Neural cell (in vitro differentiated cells): ENCODE measurements around the gene KATNIP.
"Not testable (repeated sequence)": the region's sequence is repeated elsewhere in the genome, so short reads cannot be mapped to it uniquely, and the experiment has no call there.

Experiments used
- EP300 ChIP-seq: fragments of 450-650 bp; conservative IDR thresholded peaks from 2 replicates; pipeline ENCODE4 v1.6.1; 2014; ENCODE audit warnings: antibody characterized with exemption, mild to moderate bottlenecking, moderate library complexity; ENCODE audit not compliant: poor library complexity, severe bottlenecking
- TF ChIP-seq, protein P1 (sequence below): fragments of 450-650 bp; IDR thresholded peaks from 2 replicates; pipeline ENCODE4 v1.5.1; 2014; ENCODE audit warnings: antibody characterized with exemption, mild to moderate bottlenecking, moderate library complexity; ENCODE audit not compliant: poor library complexity, severe bottlenecking
- TF ChIP-seq, protein P2 (sequence below): IDR thresholded peaks from 2 replicates; pipeline ENCODE4 v1.6.1; 2012; ENCODE audit warnings: borderline replicate concordance

DNA sequence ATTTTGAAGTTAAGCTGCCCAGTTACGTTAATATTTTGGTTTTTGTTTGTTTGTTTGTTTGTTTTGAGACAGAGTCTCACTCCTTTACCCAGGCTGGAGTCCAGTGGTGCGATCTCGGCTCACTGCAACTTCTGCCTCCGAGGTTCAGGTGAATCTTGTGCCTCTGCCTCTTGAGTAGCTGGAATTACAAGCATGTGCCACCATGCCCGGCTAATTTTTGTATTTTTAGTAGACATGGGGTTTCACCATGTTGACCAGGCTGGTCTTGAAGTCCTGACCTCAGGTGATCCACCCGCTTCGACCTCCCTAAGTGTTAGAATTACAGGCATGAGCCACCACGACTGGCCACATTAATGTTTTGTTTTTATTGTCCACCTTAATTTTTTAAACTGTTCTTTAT, 21.0 kb downstream of the KATNIP start:
- TF ChIP-seq, protein P1, sequence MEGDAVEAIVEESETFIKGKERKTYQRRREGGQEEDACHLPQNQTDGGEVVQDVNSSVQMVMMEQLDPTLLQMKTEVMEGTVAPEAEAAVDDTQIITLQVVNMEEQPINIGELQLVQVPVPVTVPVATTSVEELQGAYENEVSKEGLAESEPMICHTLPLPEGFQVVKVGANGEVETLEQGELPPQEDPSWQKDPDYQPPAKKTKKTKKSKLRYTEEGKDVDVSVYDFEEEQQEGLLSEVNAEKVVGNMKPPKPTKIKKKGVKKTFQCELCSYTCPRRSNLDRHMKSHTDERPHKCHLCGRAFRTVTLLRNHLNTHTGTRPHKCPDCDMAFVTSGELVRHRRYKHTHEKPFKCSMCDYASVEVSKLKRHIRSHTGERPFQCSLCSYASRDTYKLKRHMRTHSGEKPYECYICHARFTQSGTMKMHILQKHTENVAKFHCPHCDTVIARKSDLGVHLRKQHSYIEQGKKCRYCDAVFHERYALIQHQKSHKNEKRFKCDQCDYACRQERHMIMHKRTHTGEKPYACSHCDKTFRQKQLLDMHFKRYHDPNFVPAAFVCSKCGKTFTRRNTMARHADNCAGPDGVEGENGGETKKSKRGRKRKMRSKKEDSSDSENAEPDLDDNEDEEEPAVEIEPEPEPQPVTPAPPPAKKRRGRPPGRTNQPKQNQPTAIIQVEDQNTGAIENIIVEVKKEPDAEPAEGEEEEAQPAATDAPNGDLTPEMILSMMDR, result not testable (repeated sequence)
- TF ChIP-seq, protein P2, sequence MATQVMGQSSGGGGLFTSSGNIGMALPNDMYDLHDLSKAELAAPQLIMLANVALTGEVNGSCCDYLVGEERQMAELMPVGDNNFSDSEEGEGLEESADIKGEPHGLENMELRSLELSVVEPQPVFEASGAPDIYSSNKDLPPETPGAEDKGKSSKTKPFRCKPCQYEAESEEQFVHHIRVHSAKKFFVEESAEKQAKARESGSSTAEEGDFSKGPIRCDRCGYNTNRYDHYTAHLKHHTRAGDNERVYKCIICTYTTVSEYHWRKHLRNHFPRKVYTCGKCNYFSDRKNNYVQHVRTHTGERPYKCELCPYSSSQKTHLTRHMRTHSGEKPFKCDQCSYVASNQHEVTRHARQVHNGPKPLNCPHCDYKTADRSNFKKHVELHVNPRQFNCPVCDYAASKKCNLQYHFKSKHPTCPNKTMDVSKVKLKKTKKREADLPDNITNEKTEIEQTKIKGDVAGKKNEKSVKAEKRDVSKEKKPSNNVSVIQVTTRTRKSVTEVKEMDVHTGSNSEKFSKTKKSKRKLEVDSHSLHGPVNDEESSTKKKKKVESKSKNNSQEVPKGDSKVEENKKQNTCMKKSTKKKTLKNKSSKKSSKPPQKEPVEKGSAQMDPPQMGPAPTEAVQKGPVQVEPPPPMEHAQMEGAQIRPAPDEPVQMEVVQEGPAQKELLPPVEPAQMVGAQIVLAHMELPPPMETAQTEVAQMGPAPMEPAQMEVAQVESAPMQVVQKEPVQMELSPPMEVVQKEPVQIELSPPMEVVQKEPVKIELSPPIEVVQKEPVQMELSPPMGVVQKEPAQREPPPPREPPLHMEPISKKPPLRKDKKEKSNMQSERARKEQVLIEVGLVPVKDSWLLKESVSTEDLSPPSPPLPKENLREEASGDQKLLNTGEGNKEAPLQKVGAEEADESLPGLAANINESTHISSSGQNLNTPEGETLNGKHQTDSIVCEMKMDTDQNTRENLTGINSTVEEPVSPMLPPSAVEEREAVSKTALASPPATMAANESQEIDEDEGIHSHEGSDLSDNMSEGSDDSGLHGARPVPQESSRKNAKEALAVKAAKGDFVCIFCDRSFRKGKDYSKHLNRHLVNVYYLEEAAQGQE, result not testable (repeated sequence)
- TF ChIP-seq EP300, result not testable (repeated sequence)
